Measurements from ENCODE around the gene TGIF2. TPM values are rescaled to one million over a fixed set of nuclear protein-coding genes. Genes with fewer than 3 reads are reported as not detected.
"Not testable (repeated sequence)": the region's sequence is repeated elsewhere in the genome, so short reads cannot be mapped to it uniquely, and the experiment has no call there.

TGIF2 gene
- total RNA-seq, 1 experiment from 2014 or later, result 20.9 TPM

DNA sequence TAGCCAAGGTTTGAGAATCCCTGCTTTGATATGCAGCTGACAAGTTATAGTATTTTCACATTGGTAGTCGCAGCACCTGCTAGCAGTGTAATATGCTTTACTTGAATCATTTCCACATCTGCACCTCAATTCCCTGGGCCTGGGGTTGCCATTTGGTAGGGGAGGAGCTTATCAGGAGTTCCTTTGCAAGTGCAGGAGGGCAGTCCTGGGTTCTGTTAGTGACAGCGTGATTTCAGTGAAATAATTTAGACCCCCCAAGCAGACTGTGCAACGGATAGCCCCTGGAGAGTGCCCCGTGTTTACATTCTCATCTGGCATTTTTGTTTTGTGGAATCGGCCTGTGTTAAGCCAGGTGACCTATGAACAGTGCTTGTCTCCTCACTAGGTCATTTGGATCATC, 38.2 kb downstream of the TGIF2 start:
- DNase-seq (ENCODE audit: low read depth), result no peak

DNA sequence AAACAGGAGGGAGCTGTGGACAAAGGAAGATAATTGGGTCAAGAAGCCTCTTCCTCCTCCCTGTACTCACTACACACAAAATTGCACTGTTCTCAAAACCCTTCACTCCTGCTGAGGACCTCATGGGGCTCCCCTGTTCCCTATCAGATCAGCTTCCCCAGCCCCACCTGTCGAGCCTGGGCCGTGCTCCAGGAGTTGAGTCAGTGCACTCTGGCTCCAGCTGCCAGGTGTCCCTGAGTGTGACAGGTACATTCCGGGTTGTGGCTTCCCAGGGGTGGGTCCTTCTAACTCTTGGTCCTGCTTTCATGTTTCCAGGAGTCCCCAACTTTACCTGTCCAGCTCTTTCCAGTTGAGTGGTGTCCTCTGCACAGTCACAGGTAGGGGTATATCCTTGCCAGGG, 40.6 kb downstream of the TGIF2 start:
- DNase-seq (ENCODE audit: low read depth), result no peak

DNA sequence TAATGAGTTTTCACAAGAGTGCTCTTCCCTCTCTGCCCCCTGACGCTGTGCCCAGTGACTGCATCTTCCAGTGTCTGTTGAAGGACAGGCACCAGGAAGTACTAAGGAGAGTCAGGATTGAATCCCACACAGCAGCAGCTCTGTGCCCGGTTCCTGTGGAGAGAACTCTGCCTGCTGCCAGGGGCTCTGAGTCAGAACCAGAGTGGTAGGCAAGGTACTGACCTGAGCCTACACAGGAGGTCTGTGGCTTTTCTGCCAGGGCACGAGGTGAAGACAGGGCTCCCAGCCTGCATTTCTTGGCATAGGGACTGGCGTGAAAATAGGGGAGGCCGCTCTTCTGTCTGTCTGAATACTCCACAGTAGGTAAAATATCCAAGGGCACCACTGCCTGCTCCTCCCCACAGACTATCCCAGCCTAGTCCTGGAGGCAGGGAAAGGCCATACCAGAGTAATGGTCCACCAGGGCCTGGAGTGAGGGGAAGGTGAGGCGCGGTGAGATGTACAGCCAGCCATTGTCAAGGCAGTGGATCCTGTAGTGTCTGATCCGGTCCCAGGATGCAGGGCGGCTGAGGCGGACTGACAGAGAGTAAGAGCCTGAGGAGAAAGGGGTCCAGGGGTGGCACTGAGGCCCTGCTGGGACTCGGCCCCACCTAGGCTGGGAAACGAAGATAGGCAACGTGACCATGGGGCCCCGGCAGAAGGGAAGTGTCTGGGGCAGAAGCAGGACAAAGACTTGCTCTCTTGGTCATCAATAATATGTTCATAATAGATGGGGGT, 41.6 kb downstream of the TGIF2 start:
- no peak for DNase-seq (ENCODE audit: low read depth)

DNA sequence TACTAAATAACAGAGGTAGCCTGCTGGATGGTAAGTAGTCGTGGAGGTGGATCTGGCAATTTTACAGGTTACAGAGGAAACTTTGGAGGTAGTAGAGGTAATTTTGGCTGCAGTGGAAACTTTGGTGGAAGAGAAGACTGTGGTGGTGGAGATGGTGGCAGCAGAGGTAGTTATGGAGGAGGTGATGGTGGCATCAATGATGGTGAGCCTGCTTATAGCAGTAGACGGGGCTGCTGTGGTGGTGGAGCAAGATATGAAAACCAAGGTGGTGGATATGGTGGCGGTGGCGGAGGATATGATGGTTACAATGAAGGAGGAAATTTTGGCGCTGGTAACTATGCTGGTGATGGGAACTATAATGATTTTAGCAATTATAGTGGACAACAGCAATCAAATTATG, 47.5 kb downstream of the TGIF2 start:
- no peak for DNase-seq (ENCODE audit: low read depth)

DNA sequence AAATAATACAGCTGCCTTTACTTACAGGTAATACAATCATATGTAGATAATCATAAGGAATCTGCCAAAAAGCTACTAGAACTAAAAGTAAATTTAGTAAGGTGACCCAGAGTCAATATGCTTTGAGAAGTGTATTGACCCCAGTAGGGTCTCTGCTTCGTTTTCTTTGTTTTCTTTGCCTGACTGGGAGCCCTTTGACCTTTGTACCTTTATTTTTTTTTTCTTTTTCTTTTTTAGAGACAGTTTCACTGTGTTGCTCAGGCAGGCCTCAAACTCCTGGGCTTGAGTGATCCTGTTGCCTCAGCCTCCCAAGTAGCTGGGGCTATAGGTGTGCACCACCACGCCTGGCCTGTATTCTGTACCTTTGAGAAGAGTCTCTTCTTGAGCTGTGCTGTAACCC, 50.0 kb downstream of the TGIF2 start:
- DNase-seq (ENCODE audit: low read depth), result no peak

DNA sequence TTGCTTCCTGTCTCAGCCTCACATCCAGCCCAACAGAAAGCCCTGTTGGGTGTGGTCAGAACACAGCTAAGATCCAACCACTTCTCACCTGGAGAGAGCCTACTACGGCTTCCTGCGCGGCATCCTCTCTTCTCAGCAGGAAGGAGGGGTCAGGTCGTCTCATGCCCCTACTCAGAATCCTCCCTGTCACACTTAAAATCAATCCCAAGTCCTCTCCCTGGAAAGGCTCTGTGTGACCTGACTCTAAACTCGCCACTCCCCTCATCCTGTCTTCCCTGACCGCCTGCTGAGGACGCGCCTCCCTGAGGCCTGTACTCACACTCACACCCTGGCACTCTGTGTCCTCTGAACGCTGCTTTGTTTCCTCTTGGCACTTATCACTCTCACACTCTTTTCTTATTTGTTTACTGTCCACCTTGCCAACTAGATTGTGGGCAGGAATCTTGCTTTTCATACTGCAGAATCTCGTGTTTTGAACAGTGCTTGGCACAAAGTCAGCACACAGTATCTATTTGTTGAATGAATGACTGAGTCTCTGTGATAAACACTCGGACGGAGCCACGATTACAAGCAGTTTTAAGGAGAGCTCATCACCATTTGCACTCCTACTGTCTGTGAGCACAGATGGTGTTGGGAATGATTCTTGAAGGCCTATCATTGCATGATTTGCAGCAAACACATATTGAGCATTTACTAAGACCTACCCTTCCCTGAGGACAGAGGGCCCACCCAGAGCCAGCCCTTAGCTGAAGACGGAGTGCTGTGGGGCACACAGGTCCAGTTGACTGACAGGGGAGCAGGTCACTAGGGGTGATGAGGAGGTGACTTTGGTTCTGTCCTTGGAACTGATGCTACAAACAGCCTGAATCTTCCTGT, 50.9 kb downstream of the TGIF2 start:
- DNase-seq (ENCODE audit: low read depth), result no peak

DNA sequence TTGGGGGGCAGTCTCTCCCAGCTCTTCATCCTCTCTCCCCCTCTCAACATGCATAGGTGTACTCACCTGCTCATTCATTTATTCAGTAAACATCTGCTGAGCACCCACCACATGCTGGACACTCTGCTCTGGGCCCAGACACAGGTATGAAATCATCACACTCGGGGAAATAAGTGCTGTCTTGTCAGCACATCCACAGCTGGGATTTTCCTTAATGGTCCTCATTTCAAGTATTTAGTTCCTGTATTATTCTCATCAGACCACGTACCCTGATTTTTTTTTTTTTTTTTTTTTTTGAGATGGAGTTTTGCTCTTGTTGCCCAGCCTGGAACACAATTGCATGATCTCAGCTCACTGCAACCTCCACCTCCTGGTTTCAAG, 51.5 kb downstream of the TGIF2 start:
- no peak for DNase-seq (ENCODE audit: low read depth)

DNA sequence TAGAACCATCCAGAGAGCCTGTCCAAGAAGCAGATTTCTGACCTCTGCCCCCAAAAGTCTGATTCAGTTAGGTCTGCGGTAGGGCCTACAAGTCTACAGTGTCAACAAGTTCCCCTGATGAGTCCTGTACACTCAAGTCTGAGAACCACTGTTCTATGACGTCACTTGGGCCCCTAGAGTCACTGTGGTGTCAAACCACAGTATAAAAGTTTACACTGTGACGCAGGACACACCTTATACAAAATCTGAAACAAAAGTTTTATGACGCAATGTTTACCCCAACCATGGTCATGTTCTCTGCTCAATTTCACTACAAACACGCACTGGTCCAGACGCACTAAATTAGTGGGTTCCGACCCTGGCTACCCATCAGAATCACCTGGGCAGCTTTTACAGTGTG, 54.7 kb downstream of the TGIF2 start:
- DNase-seq (ENCODE audit: low read depth), result no peak

DNA sequence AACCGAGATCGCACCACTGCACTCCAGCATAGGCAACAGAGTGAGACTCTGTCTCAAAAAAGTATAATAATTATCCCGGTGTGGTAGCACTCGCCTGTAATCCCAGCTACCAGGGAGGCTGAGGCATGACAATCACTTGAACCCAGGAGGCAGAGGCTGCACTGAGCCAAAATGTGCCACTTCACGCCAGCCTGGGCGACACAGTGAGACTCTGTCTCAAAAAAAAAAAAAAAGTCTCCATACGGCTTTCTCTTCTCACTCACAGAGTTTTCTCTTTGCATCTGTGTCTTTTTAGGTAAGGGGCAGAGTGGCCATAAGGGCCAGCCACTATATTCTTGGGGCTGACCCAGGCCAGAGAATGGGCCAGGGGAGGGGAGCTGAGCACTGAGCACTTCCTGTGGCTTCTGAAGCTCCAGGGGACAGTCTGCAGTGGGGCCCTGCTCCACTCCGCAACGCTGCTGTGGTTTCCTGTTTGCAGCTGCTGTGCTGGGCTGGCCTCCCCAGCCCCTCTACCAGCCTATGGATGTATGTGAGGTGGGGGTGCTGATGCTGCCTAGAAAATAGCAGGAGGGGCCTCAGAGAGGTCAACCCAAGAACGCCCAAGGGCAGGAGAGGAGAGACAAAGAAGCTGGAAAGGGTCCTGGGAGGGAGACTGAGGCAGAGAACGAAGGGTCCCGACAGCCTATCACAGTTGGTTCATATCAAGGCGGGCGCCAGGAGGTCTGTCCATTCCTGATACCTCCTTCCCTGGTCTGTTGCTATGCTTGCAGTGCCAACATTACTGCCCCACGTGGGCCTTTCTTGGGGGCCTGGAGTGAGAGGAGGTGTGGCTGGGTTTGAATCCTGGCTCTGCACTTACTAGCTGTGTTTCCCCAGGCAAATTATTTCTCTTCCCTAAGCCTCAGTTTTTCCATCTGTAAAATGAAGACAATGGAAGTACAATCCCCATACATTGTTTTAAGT, 56.6 kb downstream of the TGIF2 start:
- DNase-seq (ENCODE audit: low read depth), result no peak

DNA sequence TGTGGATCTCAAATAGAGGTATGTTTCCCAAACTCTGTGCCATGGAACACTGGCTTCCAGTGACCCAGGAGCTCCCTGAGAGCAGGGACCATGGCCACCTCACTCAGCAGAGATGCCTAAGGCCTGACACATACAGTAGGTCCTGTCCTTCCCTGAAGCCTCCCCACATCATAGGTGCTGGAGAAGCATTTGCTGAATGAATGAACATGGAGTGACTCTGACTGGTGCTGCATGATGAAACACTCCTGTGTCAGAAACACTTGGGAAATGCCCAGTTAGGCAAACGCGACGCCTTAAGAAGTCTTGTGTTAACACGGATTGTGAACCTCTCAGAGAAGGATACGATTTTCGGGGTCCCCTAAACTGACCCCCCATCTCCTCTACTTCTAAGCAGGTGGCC, 58.2 kb downstream of the TGIF2 start:
- DNase-seq (ENCODE audit: low read depth), result no peak

DNA sequence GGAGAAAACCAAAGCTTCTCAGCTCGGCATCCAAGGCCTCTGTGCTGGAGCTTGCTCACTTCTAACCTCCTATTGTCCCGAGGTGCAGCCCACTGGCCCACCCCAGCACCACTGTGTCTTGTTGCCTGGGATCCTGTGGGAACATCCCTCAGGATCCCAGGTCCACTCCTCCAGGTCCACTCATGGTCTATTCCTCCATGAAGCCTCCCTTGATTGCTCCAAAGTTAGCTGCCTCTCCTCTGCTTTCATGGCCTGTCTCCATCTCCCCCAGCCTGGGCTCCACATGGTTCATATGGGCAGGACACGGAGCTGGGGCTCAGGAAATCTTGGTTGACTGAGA, 58.7 kb downstream of the TGIF2 start:
- no peak for DNase-seq (ENCODE audit: low read depth)

DNA sequence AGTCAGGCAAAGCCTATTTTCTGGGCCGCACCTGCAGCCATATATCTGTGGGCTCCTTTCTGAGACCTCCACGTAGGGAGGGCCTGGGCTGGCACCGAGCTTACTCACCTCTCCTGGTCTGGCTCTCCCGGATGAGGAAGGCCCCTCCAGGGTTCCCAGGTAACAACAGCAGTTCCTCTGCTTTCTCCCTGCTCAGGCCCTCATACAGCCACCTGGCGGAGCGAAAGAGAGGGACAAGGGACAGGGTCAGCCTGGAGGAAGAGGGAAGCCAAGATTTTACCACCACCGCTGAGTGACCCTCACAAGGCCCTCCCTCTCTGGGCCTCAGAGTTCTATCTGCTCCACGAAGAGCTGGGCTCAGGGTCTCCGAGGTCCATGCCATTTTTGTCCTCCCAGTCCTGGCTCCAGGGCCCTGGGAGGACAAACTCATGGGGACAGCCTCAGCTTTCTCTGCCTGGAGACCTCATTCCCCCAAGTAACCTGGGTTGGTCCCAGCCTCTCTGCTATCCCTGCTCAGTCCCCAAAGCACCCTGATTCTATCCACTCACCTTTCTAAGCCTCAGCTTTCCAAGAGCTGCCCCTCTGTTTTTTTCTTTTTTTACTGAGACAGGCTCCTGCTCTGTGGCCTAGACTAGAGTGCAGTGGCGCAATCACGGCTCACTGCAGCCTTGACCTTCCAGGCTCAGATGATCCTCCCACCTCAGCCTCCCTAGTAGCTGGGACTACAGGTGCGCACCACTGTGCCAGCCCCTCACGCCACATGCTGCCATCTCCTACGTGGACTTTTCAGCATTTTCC, 59.3 kb downstream of the TGIF2 start:
- DNase-seq (ENCODE audit: low read depth), result no peak

DNA sequence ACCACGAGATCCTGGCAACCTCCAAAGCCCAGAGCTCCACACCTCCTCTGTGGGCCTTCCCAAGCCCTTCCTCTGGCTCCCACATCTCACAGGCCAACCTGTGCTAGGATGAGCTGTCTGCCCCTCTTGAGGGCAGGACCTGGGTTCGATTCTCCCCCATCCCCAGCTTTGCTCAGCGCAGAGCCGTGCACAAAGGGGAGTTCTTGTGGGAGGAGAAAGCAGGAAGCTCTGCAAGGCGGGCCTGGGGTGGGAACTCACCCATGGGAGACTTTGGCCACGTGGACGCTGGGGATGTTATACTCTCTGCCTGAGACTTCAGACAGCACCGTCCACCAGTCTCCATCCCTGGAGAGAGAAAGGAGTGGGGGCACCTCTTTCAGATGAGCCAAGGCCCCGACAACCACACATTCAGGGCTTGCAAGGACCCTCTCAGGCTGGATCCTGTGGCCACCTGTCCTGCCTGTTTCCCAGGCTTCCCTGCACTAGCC, 59.9 kb downstream of the TGIF2 start:
- DNase-seq (ENCODE audit: low read depth), result no peak

DNA sequence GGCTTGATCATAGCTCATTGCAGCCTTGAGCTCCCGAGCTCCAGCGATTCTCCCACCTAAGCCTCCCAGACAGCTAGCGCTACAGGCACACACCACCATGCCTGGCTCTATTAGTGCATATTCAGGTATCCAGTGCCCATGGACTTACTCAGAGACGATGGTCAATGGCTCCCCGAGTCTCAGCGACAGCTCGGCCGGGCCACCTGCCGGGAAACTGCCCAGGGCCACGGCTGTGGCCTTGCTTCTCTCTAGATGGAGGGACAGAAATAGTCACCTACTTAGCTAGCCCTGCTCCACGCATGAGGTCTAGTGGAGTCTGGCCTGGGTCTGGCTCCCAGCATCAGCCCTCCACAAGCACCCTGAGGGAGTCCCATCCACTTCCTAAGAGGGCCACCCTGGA, 60.9 kb downstream of the TGIF2 start:
- DNase-seq (ENCODE audit: low read depth), result no peak

DNA sequence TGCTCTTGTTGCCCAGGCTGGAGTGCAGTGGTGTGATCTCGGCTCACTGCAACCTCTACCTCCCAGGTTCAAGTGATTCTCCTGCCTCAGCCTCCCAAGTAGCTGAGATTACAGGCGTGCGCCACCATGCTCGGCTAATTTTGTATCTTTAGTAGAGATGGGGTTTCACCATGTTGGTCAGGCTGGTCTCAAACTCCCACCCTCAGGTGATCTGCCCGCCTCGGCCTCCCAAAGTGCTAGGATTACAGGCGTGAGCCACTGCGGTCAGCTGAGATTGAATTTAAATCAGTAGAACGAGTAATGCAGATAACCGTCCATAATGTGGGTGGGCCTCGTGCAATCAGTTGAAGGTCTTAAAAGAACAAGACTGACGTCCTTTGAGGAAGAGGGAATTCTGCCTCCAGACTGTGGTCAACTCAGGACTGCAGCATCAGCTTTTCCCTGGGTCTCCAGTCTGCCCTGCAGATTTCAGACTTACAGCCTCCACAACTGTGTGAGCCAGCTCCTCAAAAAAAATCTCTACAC, 65.5 kb downstream of the TGIF2 start:
- not testable (repeated sequence) for DNase-seq (ENCODE audit: low read depth)

DNA sequence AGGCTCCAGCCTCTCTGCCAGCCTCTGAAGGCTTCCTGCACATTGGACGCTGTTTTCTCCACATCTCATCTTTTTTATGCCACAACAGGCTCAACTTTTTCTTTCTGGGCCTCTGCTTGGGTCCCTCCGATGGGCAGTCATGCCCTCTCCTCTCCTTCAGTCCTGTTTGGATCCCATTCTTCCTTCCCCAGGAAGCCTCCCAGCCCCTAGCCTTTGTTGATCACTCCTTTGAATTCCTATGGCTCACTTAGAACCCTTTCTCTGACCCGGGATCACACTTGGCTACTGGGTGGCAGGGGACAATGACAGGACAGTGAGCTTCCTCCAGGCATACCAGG, 68.1 kb downstream of the TGIF2 start:
- DNase-seq (ENCODE audit: low read depth), result no peak

DNA sequence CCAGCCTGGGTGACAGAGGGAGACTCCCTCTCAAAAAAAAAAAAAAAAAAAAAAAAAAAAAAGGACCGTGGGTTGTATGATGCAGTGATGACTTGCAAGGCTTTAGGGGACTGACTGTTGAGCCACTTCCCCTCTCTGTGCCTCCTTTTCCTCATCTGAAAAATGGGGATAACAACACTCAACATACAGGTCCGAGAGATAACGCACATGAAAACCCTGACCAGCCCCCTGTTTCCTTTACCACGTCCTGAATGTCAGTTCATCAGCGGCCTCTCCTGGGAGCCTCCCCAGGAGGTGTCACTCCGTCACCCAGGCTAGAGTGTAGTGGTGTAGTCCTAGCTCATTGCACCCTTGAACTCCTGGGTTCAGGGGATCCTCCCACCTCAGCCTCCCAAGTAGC, 68.7 kb downstream of the TGIF2 start:
- DNase-seq (ENCODE audit: low read depth), result no peak

Measured in HT1080 (cell line).